ENCODE measurements around the gene TMC3. TPM values are rescaled to one million over a fixed set of nuclear protein-coding genes. Genes with fewer than 3 reads are reported as not detected.

TMC3 gene
- total and polyA plus RNA-seq, 4 donors = 0.02 to 0.13 TPM; not detected in 2

DNA sequence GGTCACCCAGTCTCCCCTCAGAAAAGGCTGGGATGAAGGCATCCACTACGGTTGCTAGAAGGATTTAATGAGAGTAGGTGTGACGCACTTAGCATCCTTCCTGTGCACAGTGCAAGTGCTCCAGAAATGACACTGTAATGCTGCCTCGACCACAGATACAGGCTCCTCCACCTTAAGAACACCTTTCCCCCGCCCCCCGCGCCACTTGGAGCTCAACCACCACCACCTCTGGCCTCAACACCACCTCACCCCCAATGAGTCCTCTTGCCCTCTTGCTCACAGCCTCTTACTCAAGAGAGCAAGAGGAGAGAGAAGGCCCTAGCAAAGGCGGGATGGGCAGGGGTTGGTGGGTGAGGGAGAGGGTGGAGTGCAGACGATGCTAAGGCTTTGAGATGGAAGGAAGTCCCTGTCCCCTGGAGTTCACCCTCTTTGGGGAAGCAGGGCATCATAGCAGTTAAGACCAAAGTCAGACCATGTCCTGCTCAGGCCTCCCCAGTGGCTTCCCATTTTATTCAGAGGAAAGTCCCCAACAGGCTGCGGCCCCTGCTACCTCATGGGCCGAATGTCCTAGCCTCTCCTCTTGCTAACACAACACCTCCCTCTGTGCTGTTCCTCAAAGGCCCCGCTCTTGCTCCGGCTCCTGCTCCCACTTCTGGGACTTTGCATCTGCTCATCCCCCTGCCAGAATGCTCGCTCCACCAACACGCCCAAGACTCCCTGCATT is 58.4 kb downstream of the TMC3 start:
- Histone ChIP-seq H3K27me3 (ENCODE audit: control insufficient read depth in 4 of 4, insufficient read depth in 4 of 4, low read length in 3 of 4) (no peaks in the 10 kb centered on the region), H3K36me3 (ENCODE audit: control insufficient read depth in 4 of 4, insufficient read depth in 3 of 4, low read depth in 1 of 4, low read length in 3 of 4) (peaks cover 10 to 73% (median 60%) of the 10 kb centered on the region in 4 donors), H3K4me3 (ENCODE audit: low read depth in 1 of 3, low read length in 3 of 3) (no peak overlapping the region), H3K27ac (ENCODE audit: low read depth in 1 of 2, low read length in 2 of 2) (no peak overlapping the region), H3K9me3 (ENCODE audit: control insufficient read depth in 4 of 4, low read length in 3 of 4) (no peaks in the 10 kb centered on the region), H3K9ac (ENCODE audit: low read depth in 1 of 2, low read length in 2 of 2) (no peak overlapping the region), H3K4me1 (ENCODE audit: control insufficient read depth in 4 of 4, insufficient read depth in 4 of 4, low read length in 3 of 4) (peaks cover 2 to 18% (median 13%) of the 10 kb centered on the region in 4 donors)
- no peak for DNase-seq (ENCODE audit: low spot score)
- WGBS = 90% methylated on average over 14 of the region's 14 CpGs
- TF ChIP-seq HNF4A (conservative IDR thresholded peaks at IDR 0.05) (no peak), GABPA (IDR thresholded peaks at IDR 0.05 in 1 of 2, conservative IDR thresholded peaks at IDR 0.05 in 1 of 2) (no peak), TAF1 (conservative IDR thresholded peaks at IDR 0.05) (no peak)
- TF ChIP-seq, protein P1, sequence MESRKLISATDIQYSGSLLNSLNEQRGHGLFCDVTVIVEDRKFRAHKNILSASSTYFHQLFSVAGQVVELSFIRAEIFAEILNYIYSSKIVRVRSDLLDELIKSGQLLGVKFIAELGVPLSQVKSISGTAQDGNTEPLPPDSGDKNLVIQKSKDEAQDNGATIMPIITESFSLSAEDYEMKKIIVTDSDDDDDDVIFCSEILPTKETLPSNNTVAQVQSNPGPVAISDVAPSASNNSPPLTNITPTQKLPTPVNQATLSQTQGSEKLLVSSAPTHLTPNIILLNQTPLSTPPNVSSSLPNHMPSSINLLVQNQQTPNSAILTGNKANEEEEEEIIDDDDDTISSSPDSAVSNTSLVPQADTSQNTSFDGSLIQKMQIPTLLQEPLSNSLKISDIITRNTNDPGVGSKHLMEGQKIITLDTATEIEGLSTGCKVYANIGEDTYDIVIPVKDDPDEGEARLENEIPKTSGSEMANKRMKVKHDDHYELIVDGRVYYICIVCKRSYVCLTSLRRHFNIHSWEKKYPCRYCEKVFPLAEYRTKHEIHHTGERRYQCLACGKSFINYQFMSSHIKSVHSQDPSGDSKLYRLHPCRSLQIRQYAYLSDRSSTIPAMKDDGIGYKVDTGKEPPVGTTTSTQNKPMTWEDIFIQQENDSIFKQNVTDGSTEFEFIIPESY (IDR thresholded peaks at IDR 0.05) = no peak

DNA sequence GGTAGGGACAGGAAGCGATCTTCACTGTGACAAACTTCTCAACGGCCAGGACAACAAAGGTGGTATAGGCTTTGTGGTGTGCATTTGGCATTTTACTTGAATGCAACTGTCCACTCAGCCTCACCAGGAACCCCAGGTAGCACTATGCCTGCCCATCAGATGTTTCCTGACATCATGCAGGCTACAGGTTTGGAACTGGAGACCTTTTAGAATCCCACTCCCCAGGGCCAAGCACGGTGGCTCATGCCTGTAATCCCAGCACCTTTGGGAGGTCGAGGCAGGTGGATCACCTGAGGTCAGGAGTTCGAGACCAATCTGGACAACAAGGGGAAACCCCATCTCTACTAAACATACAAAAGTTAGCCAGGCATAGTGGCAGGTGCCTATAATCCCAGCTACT is 59.6 kb downstream of the TMC3 start:
- 93% methylated on average over 5 of the region's 5 CpGs for WGBS
- Histone ChIP-seq H3K9me3 (ENCODE audit: control insufficient read depth in 4 of 4, low read length in 3 of 4) (no peaks in the 10 kb centered on the region), H3K27me3 (ENCODE audit: control insufficient read depth in 4 of 4, insufficient read depth in 4 of 4, low read length in 3 of 4) (no peaks in the 10 kb centered on the region), H3K9ac (ENCODE audit: low read depth in 1 of 2, low read length in 2 of 2) (no peak overlapping the region), H3K4me1 (ENCODE audit: control insufficient read depth in 4 of 4, insufficient read depth in 4 of 4, low read length in 3 of 4) (peaks cover 2 to 18% (median 13%) of the 10 kb centered on the region in 4 donors), H3K36me3 (ENCODE audit: control insufficient read depth in 4 of 4, insufficient read depth in 3 of 4, low read depth in 1 of 4, low read length in 3 of 4) (peaks cover 10 to 64% (median 53%) of the 10 kb centered on the region in 4 donors), H3K4me3 (ENCODE audit: low read depth in 1 of 3, low read length in 3 of 3) (no peak overlapping the region), H3K27ac (ENCODE audit: low read depth in 1 of 2, low read length in 2 of 2) (no peak overlapping the region)
- TF ChIP-seq NR2F2 (IDR thresholded peaks at IDR 0.05) (no peak), GABPA (IDR thresholded peaks at IDR 0.05 in 1 of 2, conservative IDR thresholded peaks at IDR 0.05 in 1 of 2) (no peak), RXRA (IDR thresholded peaks at IDR 0.05) (no peak), TAF1 (conservative IDR thresholded peaks at IDR 0.05) (no peak), CTCF (IDR thresholded peaks at IDR 0.05; ENCODE audit: low read depth, low read length, missing input control) (no peak), EGR1 (IDR thresholded peaks at IDR 0.05; ENCODE audit: low read depth in 2 of 2) (no peak), RAD21 (IDR thresholded peaks at IDR 0.05) (no peak), HNF4A (conservative IDR thresholded peaks at IDR 0.05) (no peak), JUND (IDR thresholded peaks at IDR 0.05) (no peak), FOXA1 (IDR thresholded peaks at IDR 0.05) (no peak), YY1 (IDR thresholded peaks at IDR 0.05) (no peak), SP1 (IDR thresholded peaks at IDR 0.05) (no peak)
- TF ChIP-seq, protein P2, sequence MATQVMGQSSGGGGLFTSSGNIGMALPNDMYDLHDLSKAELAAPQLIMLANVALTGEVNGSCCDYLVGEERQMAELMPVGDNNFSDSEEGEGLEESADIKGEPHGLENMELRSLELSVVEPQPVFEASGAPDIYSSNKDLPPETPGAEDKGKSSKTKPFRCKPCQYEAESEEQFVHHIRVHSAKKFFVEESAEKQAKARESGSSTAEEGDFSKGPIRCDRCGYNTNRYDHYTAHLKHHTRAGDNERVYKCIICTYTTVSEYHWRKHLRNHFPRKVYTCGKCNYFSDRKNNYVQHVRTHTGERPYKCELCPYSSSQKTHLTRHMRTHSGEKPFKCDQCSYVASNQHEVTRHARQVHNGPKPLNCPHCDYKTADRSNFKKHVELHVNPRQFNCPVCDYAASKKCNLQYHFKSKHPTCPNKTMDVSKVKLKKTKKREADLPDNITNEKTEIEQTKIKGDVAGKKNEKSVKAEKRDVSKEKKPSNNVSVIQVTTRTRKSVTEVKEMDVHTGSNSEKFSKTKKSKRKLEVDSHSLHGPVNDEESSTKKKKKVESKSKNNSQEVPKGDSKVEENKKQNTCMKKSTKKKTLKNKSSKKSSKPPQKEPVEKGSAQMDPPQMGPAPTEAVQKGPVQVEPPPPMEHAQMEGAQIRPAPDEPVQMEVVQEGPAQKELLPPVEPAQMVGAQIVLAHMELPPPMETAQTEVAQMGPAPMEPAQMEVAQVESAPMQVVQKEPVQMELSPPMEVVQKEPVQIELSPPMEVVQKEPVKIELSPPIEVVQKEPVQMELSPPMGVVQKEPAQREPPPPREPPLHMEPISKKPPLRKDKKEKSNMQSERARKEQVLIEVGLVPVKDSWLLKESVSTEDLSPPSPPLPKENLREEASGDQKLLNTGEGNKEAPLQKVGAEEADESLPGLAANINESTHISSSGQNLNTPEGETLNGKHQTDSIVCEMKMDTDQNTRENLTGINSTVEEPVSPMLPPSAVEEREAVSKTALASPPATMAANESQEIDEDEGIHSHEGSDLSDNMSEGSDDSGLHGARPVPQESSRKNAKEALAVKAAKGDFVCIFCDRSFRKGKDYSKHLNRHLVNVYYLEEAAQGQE (IDR thresholded peaks at IDR 0.05) = no peak
- DNase-seq (ENCODE audit: low spot score) = no peak
